ENCODE results near the gene DMD.
"Not testable (repeated sequence)": the region's sequence is repeated elsewhere in the genome, so short reads cannot be mapped to it uniquely, and the experiment has no call there.

Gene DMD

DNA sequence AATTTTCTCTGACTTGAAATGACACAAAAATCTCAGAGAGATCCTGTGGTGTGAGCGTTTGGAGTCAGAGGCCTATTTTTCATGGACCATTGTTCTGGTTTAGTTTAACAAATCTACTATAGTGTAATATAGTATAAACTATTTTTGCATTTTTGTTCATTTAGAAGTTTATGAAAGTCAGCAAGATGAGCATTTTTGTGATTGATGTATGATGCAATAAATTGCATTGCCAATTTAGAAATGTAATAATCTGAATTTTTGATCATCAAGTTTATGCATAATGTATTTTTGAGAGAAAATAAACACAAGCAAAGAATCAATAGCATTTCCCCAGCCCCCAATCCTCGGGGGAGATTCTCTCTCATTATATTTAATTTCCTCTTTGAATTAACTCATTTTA lies 1620.0 kb downstream of the DMD start:
- Histone ChIP-seq H2AFZ (ENCODE audit: low read depth, low read length) (no peak overlapping the region), H3K36me3 (ENCODE audit: insufficient read depth, low read length) (no peaks in the 10 kb centered on the region), H3K4me2 (ENCODE audit: insufficient read depth, low read length) (no peak overlapping the region), H4K20me1 (ENCODE audit: insufficient read depth, low read length) (no peaks in the 10 kb centered on the region), H3K9ac (ENCODE audit: low read depth, low read length) (no peak overlapping the region), H3K27ac (ENCODE audit: low read length) (no peak overlapping the region), H3K4me1 (ENCODE audit: insufficient read depth, low read length) (no peaks in the 10 kb centered on the region), H3K4me3 (ENCODE audit: low read depth in 1 of 2, low read length in 2 of 2) (no peak overlapping the region), H3K79me2 (ENCODE audit: insufficient read depth, low read length) (no peaks in the 10 kb centered on the region), H3K27me3 (ENCODE audit: insufficient read depth, low read length, poor library complexity) (no peaks in the 10 kb centered on the region), H3K9me3 (ENCODE audit: insufficient read depth, low read length, severe bottlenecking) (no peaks in the 10 kb centered on the region)
- DNase-seq, result no peak
- no peak for TF ChIP-seq EZH2 (IDR thresholded peaks at IDR 0.05; ENCODE audit: borderline replicate concordance, low read depth, low read length, severe bottlenecking)
- TF ChIP-seq, protein P1, sequence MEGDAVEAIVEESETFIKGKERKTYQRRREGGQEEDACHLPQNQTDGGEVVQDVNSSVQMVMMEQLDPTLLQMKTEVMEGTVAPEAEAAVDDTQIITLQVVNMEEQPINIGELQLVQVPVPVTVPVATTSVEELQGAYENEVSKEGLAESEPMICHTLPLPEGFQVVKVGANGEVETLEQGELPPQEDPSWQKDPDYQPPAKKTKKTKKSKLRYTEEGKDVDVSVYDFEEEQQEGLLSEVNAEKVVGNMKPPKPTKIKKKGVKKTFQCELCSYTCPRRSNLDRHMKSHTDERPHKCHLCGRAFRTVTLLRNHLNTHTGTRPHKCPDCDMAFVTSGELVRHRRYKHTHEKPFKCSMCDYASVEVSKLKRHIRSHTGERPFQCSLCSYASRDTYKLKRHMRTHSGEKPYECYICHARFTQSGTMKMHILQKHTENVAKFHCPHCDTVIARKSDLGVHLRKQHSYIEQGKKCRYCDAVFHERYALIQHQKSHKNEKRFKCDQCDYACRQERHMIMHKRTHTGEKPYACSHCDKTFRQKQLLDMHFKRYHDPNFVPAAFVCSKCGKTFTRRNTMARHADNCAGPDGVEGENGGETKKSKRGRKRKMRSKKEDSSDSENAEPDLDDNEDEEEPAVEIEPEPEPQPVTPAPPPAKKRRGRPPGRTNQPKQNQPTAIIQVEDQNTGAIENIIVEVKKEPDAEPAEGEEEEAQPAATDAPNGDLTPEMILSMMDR (IDR thresholded peaks at IDR 0.05; ENCODE audit: borderline replicate concordance, extremely low read depth, low read length, poor library complexity, severe bottlenecking), result no peak
- no peak for ATAC-seq (ENCODE audit: insufficient read depth, low read depth)

- Histone ChIP-seq H4K20me1 (ENCODE audit: insufficient read depth, low read length) (no peaks in the 10 kb centered on the region), H3K9me3 (ENCODE audit: insufficient read depth, low read length, severe bottlenecking) (no peaks in the 10 kb centered on the region), H3K9ac (ENCODE audit: low read depth, low read length) (no peak overlapping the region), H3K36me3 (ENCODE audit: insufficient read depth, low read length) (no peaks in the 10 kb centered on the region), H3K4me2 (ENCODE audit: insufficient read depth, low read length) (no peak overlapping the region), H3K4me1 (ENCODE audit: insufficient read depth, low read length) (no peaks in the 10 kb centered on the region), H3K27ac (ENCODE audit: low read length) (no peak overlapping the region), H3K4me3 (ENCODE audit: low read depth in 1 of 2, low read length in 2 of 2) (no peak overlapping the region), H2AFZ (ENCODE audit: low read depth, low read length) (no peak overlapping the region), H3K27me3 (ENCODE audit: insufficient read depth, low read length, poor library complexity) (no peaks in the 10 kb centered on the region), H3K79me2 (ENCODE audit: insufficient read depth, low read length) (no peaks in the 10 kb centered on the region)
- DNase-seq (no peak), ATAC-seq (ENCODE audit: insufficient read depth, low read depth) (no peak)
- TF ChIP-seq, protein P1 (IDR thresholded peaks at IDR 0.05; ENCODE audit: borderline replicate concordance, extremely low read depth, low read length, poor library complexity, severe bottlenecking), result no peak
- no peak for TF ChIP-seq EZH2 (IDR thresholded peaks at IDR 0.05; ENCODE audit: borderline replicate concordance, low read depth, low read length, severe bottlenecking)
Measured at GRCh38 chrX:31590581-31591114, 1620.7 kb downstream of the DMD start.

DNA sequence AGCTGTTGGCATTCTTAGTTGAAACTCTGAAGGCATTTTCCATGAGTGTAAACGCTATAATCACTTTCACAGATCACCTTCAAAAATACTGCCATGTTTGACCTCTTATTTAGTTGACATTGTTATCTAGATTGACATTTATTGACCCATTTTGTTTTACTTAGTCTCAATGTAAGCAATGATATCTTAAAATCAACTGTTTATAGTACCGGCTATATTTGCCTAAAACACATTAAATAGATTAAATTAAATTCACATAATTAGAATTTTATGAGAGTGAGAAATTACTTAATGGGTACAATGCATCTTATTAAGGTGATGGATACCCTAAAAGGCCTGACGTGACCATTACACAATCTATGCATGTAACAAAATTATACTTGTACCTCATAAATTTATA lies 1621.8 kb downstream of the DMD start:
- H3K27me3 ChIP-seq (ENCODE audit: insufficient read depth, low read length, poor library complexity), result no peaks in the 10 kb centered on the region
- DNase-seq (no peak), ATAC-seq (ENCODE audit: insufficient read depth, low read depth) (no peak)
- no peak overlapping the region for H2AFZ ChIP-seq (ENCODE audit: low read depth, low read length)
- no peaks in the 10 kb centered on the region for H3K36me3 ChIP-seq (ENCODE audit: insufficient read depth, low read length)
- H3K4me1 ChIP-seq (ENCODE audit: insufficient read depth, low read length), result no peaks in the 10 kb centered on the region
- no peaks in the 10 kb centered on the region for H3K79me2 ChIP-seq (ENCODE audit: insufficient read depth, low read length)
- no peaks in the 10 kb centered on the region for H3K9me3 ChIP-seq (ENCODE audit: insufficient read depth, low read length, severe bottlenecking)
- no peaks in the 10 kb centered on the region for H4K20me1 ChIP-seq (ENCODE audit: insufficient read depth, low read length)
- H3K9ac ChIP-seq (ENCODE audit: low read depth, low read length), result no peak overlapping the region
- no peak overlapping the region for H3K27ac ChIP-seq (ENCODE audit: low read length)
- no peak overlapping the region for H3K4me3 ChIP-seq (ENCODE audit: low read depth in 1 of 2, low read length in 2 of 2)
- TF ChIP-seq, protein P1 (IDR thresholded peaks at IDR 0.05; ENCODE audit: borderline replicate concordance, extremely low read depth, low read length, poor library complexity, severe bottlenecking), result no peak
- no peak for TF ChIP-seq EZH2 (IDR thresholded peaks at IDR 0.05; ENCODE audit: borderline replicate concordance, low read depth, low read length, severe bottlenecking)
- no peak overlapping the region for H3K4me2 ChIP-seq (ENCODE audit: insufficient read depth, low read length)

- Histone ChIP-seq H4K20me1 (ENCODE audit: insufficient read depth, low read length) (no peaks in the 10 kb centered on the region), H3K4me3 (ENCODE audit: low read depth in 1 of 2, low read length in 2 of 2) (no peak overlapping the region), H2AFZ (ENCODE audit: low read depth, low read length) (no peak overlapping the region), H3K4me2 (ENCODE audit: insufficient read depth, low read length) (no peak overlapping the region), H3K27ac (ENCODE audit: low read length) (no peak overlapping the region), H3K4me1 (ENCODE audit: insufficient read depth, low read length) (no peaks in the 10 kb centered on the region), H3K9ac (ENCODE audit: low read depth, low read length) (no peak overlapping the region), H3K9me3 (ENCODE audit: insufficient read depth, low read length, severe bottlenecking) (no peaks in the 10 kb centered on the region), H3K36me3 (ENCODE audit: insufficient read depth, low read length) (no peaks in the 10 kb centered on the region), H3K79me2 (ENCODE audit: insufficient read depth, low read length) (no peaks in the 10 kb centered on the region), H3K27me3 (ENCODE audit: insufficient read depth, low read length, poor library complexity) (no peaks in the 10 kb centered on the region)
- ATAC-seq (ENCODE audit: insufficient read depth, low read depth), result no peak
- TF ChIP-seq EZH2 (IDR thresholded peaks at IDR 0.05; ENCODE audit: borderline replicate concordance, low read depth, low read length, severe bottlenecking), result no peak
- TF ChIP-seq, protein P1 (IDR thresholded peaks at IDR 0.05; ENCODE audit: borderline replicate concordance, extremely low read depth, low read length, poor library complexity, severe bottlenecking), result no peak
- no peak for DNase-seq
Measured at GRCh38 chrX:31588355-31588754, 1623.0 kb downstream of the DMD start.

DNA sequence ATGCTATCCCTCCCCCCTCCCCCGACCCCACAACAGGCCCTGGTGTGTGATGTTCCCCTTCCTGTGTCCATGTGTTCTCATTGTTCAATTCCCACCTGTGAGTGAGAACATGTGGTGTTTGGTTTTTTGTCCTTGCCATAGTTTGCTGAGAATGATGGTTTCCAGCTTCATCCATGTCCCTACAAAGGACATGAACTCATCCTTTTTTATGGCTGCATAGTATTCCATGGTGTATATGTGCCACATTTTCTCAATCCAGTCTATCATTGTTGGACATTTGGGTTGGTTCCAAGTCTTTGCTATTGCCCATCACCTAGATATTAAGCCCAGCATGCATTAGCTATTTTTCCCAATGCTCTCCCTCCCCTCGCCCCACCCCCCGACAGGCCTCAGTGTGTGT lies 1627.5 kb downstream of the DMD start:
- H3K36me3 ChIP-seq (ENCODE audit: insufficient read depth, low read length); H3K27ac ChIP-seq (ENCODE audit: low read length); H3K4me1 ChIP-seq (ENCODE audit: insufficient read depth, low read length); DNase-seq; H3K4me2 ChIP-seq (ENCODE audit: insufficient read depth, low read length); H3K27me3 ChIP-seq (ENCODE audit: insufficient read depth, low read length, poor library complexity); H3K79me2 ChIP-seq (ENCODE audit: insufficient read depth, low read length); H3K9me3 ChIP-seq (ENCODE audit: insufficient read depth, low read length, severe bottlenecking); H2AFZ ChIP-seq (ENCODE audit: low read depth, low read length); H3K9ac ChIP-seq (ENCODE audit: low read depth, low read length); H3K4me3 ChIP-seq (ENCODE audit: low read depth in 1 of 2, low read length in 2 of 2); H4K20me1 ChIP-seq (ENCODE audit: insufficient read depth, low read length); ATAC-seq (ENCODE audit: insufficient read depth, low read depth): not testable (repeated sequence)

Data from DND-41 (cell line).